Mucosa of rectum (tissue), 2 donors: ENCODE measurements around the gene ATXN7L3.
A peak's percentile ranks its signal among the peaks of the same experiment; 100 is the strongest.

Experiments used
- H3K27ac ChIP-seq, 2 donors: one replicate each; pipeline ENCODE4 v1.7.0; 2013; ENCODE audit warnings: inconsistent platforms in 2 of 2, low read depth in 2 of 2, low read length in 2 of 2
- H3K27me3 ChIP-seq, 2 donors: one replicate each; pipeline ENCODE4 v1.7.0; 2013; ENCODE audit warnings: low read length in 2 of 2; ENCODE audit not compliant: control insufficient read depth in 2 of 2, insufficient read depth in 2 of 2
- H3K36me3 ChIP-seq, 2 donors: one replicate each; pipeline ENCODE4 v1.7.0; 2013; ENCODE audit warnings: low read length in 2 of 2; ENCODE audit not compliant: control insufficient read depth in 2 of 2, insufficient read depth in 2 of 2
- H3K4me1 ChIP-seq, 2 donors: one replicate each; pipeline ENCODE4 v1.7.0; 2013; ENCODE audit warnings: low read length in 2 of 2, mild to moderate bottlenecking in 1 of 2; ENCODE audit not compliant: control insufficient read depth in 2 of 2, insufficient read depth in 2 of 2
- H3K4me3 ChIP-seq, 2 donors: one replicate each; pipeline ENCODE4 v1.7.0; 2013; ENCODE audit warnings: low read length in 2 of 2
- H3K9ac ChIP-seq, 2 donors: one replicate each; pipeline ENCODE4 v1.7.0; 2013; ENCODE audit warnings: low read length in 2 of 2, low read depth in 1 of 2, mild to moderate bottlenecking in 1 of 2
- H3K9me3 ChIP-seq, 2 donors: one replicate each; pipeline ENCODE4 v1.7.0; 2013; ENCODE audit warnings: low read length in 2 of 2; ENCODE audit not compliant: control insufficient read depth in 2 of 2
- donor health status: healthy.
- donor health status: Normal muscosa, but diverticular disease.

The ATXN7L3 gene

DNA sequence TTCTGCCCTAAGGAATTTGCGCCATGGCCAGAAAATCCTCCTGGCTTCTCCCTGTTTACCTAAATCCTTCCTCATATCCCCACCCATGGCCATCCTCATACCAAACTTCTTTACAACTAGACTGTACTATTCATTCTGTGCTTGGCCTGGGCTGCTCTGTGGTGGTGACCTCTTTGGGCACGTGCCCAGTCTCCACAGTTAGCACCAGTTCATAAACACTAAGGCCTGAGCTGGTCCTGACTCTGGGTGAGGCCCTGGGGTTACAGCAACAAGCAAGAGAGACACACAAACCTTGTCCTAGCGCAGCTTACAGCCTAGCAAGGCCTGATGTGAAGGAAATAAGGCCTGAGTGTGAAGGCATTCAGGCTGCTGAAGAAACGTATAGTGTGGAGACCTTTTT, 3.1 kb upstream of the ATXN7L3 start:
- H3K4me3 ChIP-seq = no peak overlapping the region
- H3K27me3 ChIP-seq = no peaks in the 10 kb centered on the region
- H3K27ac ChIP-seq = no peak overlapping the region
- peaks cover 8 to 13% of the 10 kb centered on the region in 2 donors for H3K36me3 ChIP-seq
- peaks cover 19 to 23% of the 10 kb centered on the region in 2 donors for H3K4me1 ChIP-seq
- no peak overlapping the region for H3K9ac ChIP-seq
- H3K9me3 ChIP-seq = no peaks in the 10 kb centered on the region

DNA sequence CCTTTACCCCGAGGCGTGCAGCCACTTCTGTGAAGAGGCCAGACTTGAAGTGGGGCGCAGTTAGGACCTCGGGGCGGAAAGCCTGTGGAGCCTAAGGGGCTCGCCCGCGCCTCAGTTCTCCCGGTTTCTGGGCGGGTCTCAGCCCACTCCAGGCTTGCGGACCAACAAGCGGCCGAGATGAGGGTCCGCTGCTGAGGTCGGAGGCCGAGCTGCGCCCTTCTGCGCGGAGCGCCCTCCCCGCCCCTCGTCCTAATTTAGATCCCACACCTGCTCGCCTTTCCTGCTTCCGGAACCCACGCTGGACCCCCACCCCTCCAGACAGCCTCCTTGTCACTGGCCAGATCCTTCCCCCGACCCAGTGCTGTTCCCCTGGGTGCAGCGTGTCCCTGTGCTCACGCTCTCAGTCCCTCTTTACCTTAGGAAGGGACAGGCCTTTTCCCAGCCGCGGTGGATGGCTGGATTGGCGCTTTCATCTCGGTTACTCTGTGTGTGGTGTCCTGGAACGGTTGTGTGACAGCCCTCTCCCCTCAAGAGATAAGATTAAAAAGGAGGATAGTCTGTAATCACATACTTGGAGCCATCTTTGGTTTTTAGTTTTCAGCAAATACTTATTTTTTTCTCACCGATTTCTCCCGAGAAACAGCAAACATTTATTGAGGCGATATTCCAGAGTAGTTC, 933 bp upstream of the ATXN7L3 start:
- peaks cover 21 to 26% of the 10 kb centered on the region in 2 donors for H3K4me1 ChIP-seq
- peak overlapping the region; percentile 85 to 90 for H3K4me3 ChIP-seq
- peak overlapping the region; percentile 95 to 96 for H3K9ac ChIP-seq

DNA sequence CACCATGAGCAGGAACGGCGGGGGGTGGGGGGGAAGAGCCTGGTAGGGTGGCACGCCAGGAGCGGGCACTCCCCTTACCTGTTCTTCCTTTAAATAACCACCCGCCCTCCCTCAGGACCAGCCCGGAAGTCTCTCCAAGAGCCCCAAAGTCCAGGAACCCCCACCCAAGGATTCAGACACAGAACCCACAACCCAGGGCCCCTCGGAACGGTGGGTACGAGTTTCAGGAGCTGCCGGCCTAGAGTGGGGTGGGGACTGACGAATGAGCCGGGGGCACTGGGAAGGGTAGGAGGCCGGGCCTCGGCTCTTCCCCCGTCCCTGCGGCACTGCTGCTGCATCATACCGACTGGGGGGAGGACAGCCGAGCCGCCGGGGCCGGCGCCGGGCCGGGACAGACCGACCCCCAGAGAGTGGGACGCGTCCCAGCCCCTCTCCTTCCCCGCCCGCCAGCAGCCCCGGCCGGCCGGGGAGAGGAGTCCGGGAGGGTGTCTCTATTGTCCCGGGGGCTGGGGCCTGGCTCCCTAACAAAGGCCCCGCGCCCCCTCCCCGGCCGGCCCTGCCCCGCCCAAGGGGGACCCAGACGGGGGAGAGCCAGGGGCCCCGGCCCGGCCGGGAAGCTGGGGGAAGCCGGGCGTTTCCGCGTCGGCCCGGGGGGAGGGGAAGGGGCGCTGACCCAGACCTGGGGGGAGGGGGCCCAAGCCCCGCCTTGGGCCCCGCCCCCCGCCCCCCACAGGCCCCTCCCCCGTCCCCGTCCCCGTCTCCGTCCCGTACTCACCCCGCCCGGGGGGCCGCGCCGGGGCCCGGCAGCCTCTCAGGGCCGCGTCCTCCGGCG, 747 bp downstream of the ATXN7L3 start:
- Histone ChIP-seq H3K4me3 (peak overlapping the region; percentile 77 to 82), H3K27me3 (no peaks in the 10 kb centered on the region), H3K9me3 (no peaks in the 10 kb centered on the region), H3K9ac (peak overlapping the region; percentile 89), H3K27ac (peak overlapping the region; percentile 94 to 97), H3K4me1 (peaks cover 20 to 21% of the 10 kb centered on the region in 2 donors), H3K36me3 (peaks cover 30% of the 10 kb centered on the region in 2 donors)

More for the DNA sequence above, 933 bp upstream of the ATXN7L3 start:
- no peaks in the 10 kb centered on the region for H3K27me3 ChIP-seq
- H3K27ac ChIP-seq = peak overlapping the region; percentile 88 to 95
- no peaks in the 10 kb centered on the region for H3K9me3 ChIP-seq
- peaks cover 13% of the 10 kb centered on the region in 2 donors for H3K36me3 ChIP-seq

DNA sequence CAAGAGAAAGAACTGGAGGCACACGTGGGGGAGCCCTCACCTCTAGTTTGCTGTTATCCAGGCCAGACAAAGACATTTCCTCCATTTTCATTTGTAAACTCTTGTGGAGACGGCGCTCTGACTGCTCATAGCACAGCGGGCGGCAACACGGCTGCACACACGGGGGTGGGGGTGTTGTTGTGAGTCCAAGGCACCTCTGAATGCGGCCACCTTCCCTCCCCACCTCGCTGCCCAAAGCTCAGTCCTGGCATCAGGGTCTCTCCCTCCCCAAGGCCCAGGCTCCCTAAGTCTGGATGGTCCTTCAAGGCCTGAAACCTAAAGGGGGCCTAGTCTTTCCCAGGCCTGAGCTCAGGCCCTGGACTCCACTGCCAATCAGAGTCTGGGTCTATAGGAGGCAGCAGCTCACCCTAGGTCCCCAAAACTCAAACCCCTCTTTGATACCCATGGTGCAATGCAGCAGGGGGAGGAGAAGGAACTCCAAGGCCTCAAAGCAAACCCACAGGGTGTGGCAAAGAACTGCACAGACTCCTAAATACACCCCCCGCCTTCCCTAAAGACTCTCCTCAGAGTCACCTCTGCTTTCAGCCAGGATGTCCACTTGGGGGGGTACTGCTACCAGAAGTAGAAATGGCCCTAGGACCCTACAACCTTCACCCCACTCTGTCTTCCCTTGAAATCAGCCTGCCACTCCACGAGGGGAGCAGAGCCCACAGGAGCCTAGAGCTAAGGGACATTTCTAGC, 1.5 kb downstream of the ATXN7L3 start:
- Histone ChIP-seq H3K9ac (peak overlapping the region; percentile 89), H3K9me3 (no peaks in the 10 kb centered on the region), H3K27ac (peak overlapping the region; percentile 94 to 97), H3K27me3 (no peaks in the 10 kb centered on the region), H3K4me1 (peaks cover 14 to 18% of the 10 kb centered on the region in 2 donors), H3K36me3 (peaks cover 31 to 38% of the 10 kb centered on the region in 2 donors), H3K4me3 (peak overlapping the region; percentile 77 to 82)

DNA sequence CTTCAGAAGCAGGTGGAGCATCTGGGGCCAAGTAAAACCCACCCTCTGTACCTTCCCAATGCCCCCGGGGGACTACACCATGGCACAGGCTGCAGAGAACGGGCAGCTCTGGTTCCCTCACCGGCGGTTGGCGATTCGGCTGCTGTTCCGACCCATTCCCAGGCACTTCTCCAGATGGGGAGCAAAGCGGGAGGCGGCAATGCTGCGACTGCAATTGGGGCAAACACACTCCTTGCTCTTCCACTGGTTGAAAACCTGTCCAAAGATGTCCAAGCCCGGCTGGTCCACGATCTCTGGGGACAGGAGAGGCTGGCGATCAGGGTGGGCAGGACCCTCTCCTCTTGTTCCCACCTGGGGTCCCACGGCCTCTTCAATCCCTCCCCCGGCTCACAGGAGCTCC, 2.6 kb downstream of the ATXN7L3 start:
- H3K9me3 ChIP-seq = no peaks in the 10 kb centered on the region
- no peaks in the 10 kb centered on the region for H3K27me3 ChIP-seq
- peaks cover 24 to 26% of the 10 kb centered on the region in 2 donors for H3K4me1 ChIP-seq
- H3K9ac ChIP-seq = no peak overlapping the region
- peaks cover 31 to 40% of the 10 kb centered on the region in 2 donors for H3K36me3 ChIP-seq
- H3K27ac ChIP-seq = no peak overlapping the region
- no peak overlapping the region for H3K4me3 ChIP-seq

DNA sequence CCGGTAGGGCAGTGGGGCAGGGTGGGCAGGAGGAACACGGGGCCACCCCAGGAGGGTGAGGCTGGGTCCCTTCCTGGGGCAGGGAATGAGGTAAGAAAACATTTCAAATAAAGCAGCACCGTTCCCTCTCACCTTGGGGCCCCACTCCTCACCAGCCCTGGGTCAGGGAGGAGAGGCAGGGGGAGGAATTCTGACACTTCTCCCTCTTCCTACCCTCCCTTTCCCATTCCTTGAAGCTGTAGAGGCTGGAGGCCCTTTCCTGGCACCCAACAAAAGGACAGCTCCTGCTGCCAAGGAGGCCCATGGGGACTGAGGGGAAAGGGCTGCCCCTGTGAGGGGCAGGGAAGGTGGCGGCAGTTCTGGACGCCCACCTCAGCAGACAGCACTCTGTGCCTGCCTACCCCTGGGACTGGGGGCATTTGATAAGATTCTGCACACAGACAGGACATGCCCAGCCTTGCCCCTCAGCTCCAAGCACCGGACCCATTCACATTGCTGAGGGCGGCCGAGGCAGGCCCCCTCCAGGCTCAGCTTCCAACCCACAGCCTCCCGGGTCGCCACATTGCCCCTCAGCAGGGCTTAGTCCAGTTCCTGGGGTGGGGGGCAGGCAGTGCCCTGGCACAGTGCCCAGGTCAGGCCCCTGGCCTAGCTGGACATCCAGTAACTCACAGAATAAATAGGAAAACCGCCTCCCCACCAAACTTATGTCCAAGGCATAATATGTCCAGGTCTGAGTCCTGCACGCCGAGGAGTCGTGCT, 6.2 kb downstream of the ATXN7L3 start:
- Histone ChIP-seq H3K9ac (no peak overlapping the region), H3K9me3 (no peaks in the 10 kb centered on the region), H3K4me1 (peaks cover 18 to 22% of the 10 kb centered on the region in 2 donors), H3K36me3 (peaks cover 50 to 63% of the 10 kb centered on the region in 2 donors), H3K4me3 (no peak overlapping the region), H3K27ac (no peak overlapping the region), H3K27me3 (no peaks in the 10 kb centered on the region)

DNA sequence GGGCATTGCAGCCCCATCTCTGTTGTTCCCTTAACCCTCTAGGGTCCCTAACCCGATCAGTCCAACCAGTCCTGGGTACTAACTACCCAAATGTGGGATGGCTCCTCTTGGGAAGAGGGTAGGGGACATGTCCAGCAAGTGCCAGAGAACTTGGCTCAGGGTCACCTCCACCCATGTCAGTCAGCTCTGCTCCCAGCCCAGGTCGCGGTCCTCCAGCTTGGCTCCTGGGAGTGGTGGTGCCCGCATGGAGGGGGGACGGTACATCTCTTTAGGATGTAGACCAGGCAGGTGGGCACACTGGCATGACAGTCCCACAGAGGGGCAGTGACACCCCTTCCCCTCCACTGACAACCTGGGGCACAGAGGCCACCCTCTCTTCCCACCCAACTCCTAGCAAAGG, 6.9 kb downstream of the ATXN7L3 start:
- Histone ChIP-seq H3K27ac (peak overlapping the region; percentile 59 to 66), H3K4me3 (no peak overlapping the region), H3K36me3 (peaks cover 50 to 63% of the 10 kb centered on the region in 2 donors), H3K9ac (peak overlapping the region; percentile 32 to 49), H3K4me1 (peaks cover 15 to 21% of the 10 kb centered on the region in 2 donors), H3K9me3 (no peaks in the 10 kb centered on the region), H3K27me3 (no peaks in the 10 kb centered on the region)

DNA sequence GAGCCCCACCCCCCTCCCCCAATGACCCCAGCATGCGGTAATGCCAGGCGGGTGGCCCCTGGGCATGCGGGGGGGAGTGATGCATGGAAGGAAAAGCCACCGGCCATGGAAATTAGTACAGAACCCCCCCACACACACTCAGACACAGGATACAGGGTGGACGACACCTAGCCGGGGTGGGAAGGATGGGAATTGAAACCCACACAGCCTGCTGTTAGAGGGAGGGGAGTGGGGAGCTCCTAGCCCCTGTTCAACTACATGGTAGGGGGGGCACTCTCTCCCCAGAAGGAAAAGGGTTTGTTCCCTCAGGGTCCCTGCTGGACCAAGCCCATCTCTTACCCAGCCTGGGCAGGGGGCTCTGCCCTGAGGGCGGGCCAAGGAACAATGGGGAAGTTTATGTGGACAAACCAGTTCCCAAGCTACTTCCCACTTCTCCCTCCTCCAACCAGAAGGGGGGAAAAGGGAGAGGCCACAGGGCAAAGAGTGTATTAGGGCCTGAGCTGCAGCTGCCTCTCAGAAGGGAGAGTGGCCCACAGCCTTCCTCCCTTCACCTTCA, 7.7 kb downstream of the ATXN7L3 start:
- H3K27me3 ChIP-seq = no peaks in the 10 kb centered on the region
- H3K9ac ChIP-seq = peak overlapping the region; percentile 32 to 49
- no peaks in the 10 kb centered on the region for H3K9me3 ChIP-seq
- peak overlapping the region; percentile 59 to 66 for H3K27ac ChIP-seq
- H3K4me3 ChIP-seq = no peak overlapping the region
- peaks cover 15 to 25% of the 10 kb centered on the region in 2 donors for H3K4me1 ChIP-seq
- peaks cover 44 to 56% of the 10 kb centered on the region in 2 donors for H3K36me3 ChIP-seq

DNA sequence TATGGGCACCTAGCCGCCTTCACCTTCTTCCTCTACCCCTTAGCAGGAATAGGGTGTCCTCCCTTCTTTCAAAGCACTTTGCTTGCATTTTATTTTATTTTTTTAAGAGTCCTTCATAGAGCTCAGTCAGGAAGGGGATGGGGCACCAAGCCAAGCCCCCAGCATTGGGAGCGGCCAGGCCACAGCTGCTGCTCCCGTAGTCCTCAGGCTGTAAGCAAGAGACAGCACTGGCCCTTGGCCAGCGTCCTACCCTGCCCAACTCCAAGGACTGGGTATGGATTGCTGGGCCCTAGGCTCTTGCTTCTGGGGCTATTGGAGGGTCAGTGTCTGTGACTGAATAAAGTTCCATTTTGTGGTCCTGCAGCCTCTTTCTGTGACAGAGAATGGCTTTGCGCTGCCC, 8.3 kb downstream of the ATXN7L3 start:
- peak overlapping the region in 1 of 2 donors; percentile 59 for H3K27ac ChIP-seq
- H3K4me1 ChIP-seq = peaks cover 15 to 25% of the 10 kb centered on the region in 2 donors
- H3K9me3 ChIP-seq = no peaks in the 10 kb centered on the region
- H3K36me3 ChIP-seq = peaks cover 40 to 53% of the 10 kb centered on the region in 2 donors
- no peak overlapping the region for H3K9ac ChIP-seq
- H3K27me3 ChIP-seq = no peaks in the 10 kb centered on the region
- H3K4me3 ChIP-seq = no peak overlapping the region
